ENCODE data around the gene MPDZ.

DNA sequence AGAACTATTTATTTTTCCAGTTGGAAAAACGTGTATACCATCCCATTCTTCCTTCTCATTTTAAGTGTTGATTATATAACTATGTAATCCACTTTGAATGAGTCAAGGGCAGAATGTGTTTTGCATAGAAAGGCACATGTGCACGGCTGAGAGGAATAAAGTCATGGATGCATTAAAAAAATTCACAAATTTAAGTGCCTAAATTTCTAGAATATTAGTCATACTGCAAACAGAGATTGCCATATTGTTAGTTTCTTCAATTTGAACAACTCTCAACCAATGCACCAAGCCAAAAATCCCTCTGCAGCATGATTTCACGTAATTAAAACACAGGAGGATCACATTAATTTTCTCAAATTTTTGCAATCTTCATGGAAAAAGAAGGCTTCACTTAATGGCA, 166.3 kb downstream of the MPDZ start:
- TF ChIP-seq CTCF (IDR thresholded peaks at IDR 0.05): no peak
- TF ChIP-seq POLR2AphosphoS5 (IDR thresholded peaks at IDR 0.05): no peak

All from esophagus muscularis mucosa (tissue), 3 donors.